OCI-LY3 (cell line): ENCODE results near the gene CHD2.

Experiments
- CTCF ChIP-seq: fragments of 200-600, 300-600 bp; sonication (generic); IDR thresholded peaks from 2 replicates; pipeline ENCODE4 v1.5.1; 2014; ENCODE audit warnings: antibody characterized with exemption, low read length, low read depth
- EZH2phosphoT487 ChIP-seq: fragments of 200-600 bp; shearing (Covaris generic); IDR thresholded peaks from 2 replicates; pipeline ENCODE4 v1.6.1; 2018; ENCODE audit warnings: antibody characterized with exemption, mixed run types, low read depth

DNA sequence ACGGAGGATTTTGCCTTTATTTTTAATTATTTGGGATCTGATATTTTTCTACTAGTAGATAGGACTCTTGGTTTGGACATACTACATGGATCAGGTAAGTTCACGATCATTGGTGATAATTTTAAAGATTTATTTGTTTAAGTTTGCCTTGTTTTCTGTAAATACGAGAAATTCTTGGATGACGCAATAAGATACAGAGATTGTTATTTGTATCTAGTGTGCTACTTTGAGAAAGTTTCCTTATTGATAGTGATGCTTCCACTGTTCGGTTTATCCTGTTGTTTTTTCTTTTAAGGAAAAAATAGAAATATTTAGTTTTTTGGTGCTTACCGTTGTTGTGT lies 577 bp downstream of the CHD2 start:
- TF ChIP-seq CTCF (no peak), EZH2phosphoT487 (no peak)
